Measurements from ENCODE around the gene AMOT.

GRCh38 chrX:112818114-112819007, 22.3 kb downstream of the AMOT start:
- TF ChIP-seq CTCF (IDR thresholded peaks at IDR 0.05; ENCODE audit: insufficient read depth, low read depth, low read length) (no peak), EZH2 (IDR thresholded peaks at IDR 0.05; ENCODE audit: insufficient read depth, low read length) (no peak)

Data from astrocyte (in vitro differentiated cells and primary cell).